ENCODE measurements around the gene BIK.

Gene BIK

DNA sequence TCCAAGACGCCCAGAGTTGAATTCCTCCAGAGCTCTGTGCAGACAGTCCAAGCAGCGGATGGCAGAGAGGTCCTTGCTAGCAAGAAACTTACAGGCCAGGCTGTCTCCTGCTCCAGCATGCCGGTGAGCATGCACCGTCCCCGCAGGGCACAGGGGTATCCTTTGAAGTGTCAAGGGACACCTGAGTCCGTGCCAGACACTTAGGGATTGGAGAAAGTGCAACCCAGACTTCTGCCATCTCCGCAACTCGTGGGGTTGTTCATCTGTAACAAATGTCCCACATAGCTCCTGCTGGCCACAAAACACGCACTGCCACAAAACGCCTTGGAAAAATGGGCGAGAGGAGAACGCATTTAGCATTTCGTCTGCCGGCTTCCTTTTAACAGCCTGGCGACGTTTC is 54.1 kb downstream of the BIK start:
- DNase-seq = no peak

DNA sequence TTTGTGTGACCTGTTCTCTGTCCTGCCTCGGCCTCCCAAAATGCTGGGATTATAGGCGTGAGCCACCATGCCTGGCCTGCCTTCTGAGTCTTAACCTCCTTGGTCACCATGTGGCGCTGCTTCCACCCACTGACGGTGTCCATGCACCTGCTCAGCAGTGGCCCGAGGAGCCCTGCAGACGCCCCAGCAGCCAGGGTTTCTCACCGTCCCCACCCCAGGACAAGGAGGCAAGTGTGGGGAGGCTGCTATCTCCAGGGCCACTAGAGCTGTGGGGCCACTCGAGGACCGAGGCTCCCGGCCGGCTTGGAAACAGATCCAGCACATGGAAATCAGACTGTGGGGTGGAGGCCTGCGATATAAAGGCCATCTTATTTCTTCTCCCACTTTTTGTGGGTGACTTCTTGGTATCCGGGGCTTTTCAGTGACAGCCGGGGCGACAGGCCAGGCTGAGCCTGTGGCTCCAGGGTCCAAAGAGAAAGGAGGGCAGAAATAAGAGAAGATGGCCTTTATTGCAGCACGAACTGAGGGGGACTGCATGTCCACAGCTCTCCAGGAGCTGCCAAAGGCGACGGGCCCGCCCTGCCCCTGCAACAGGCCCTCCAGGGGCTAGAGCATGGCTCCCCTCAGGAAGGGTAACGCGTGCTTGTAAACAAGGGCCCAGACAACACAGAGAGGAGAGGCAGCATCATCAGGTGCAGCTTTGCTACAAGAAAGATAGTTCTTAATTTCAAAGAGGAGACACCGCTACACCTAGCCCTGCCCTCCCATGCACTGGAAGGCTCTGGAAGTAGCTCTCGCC is 55.8 kb downstream of the BIK start:
- DNase-seq = no peak

DNA sequence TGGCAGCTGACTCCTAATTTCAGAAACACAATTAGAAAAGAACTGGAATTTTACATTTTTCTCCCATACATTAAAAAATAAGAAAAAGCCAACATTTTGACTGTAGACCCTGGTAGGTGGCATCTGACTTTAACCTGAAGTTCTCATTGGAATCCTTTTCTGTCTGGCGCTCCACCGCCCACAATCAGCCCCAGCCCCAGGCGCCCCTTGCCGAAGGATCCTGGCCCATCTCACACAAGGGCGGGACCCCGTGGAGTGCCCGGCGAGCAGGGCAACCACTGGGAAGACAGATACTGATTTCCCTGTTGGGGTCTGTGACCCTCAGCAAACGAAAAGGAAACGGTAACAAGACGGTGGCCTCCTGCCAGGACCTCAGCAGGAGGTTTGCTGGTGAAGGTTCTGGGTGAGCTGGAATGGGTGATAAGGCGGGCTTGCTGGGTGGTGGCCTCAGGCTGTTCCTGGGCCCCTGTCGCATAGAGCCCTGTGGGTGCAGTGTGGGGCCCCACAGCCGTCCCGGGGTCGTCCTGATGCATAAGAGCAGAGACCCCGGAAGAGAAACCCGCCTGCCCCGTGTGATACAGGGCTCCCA is 56.5 kb downstream of the BIK start:
- no peak for DNase-seq

DNA sequence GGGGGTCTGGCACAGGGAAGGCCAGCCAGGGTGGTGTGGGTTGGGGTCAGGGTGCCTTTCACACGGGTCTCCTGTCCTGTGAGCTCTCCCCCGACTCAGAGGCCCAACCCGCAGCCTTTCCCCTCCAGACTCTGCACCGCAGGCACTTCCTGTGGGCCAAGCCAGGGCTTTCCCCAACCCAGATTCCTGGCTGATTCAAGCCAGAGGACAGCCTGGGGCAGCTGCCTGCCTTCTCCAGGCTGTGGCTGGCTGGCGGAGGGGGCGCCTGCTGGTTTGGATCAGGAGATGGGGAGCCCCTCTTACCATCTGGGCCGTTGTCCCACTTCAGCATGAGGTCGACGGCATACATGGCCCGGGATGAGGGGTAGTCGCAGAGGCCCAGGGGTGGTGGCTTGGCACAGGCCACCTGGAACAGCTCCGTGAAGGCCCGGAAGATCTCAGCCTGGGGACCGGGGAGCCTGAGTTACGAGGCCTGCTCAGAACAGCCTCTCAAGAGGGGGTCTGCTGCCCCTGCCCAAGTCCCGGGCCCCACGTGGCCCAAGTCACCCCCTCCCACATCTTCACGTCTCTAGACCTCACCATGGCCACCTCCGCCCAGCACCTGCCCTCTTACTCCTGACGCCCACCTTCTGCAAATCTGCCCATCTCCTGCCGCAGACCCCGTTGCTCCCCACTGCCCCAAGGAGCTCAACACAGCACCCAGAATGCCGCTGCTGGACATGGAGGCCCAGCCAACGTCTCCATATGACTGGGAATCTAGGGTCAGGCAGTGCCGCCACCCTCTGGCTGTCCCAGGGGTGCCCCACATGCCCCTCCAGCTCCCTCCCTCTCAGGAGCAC is 58.1 kb downstream of the BIK start:
- no peak for DNase-seq

DNA sequence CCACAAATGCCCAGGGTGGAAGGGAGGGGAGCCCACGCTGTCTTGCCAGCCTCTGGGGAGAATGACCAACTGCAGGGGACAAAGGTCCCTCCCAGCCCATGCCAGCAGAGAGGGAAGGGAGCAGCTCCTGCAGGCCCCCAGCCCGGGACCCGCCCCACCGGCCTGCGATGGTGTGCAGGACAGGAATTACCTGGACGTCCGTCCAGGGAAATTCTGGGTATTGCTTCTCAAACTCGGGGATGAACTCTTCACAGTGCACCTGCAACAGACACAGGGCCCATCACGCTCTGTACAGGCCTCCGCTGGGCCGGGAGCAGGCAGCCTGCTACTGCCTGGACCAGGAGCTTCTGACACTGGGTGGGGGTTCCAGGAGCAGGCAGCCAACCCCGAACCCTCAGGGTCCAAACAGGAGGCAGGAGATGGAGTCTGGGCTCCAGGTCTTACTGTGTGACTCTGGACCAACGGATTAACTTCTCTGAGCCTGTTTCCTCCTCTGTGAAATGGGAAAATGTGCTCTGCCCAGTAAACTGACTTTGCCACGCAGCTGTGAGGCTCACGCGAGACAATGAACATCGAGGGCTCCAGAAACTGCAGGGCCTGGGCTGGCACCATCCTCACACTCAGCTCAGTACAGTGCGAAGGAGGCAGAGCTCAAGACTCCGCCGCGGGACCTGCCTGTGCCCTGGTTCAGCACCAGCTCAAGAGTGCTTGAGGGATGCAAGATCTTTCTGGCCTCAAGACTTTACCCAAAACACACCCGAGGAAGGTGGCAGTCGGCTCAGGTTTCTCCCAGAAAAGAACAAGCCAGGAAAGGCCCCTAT is 59.0 kb downstream of the BIK start:
- DNase-seq = no peak

DNA sequence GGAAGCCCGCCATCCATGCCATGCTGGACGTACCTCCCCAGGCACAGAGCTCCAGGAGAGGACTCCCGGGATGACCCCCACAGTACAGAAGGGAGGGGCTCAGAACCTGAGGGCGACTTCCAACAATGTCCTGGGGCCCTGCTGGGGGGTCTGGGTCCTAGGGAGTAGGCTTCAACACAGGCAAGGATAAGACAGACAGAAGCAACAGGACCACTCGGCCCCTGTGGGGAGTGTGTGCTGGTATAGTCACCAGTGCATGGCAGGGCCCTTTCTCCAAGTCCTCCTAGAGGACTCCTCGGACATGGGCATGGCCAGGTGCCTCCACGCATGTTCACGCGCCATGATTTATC is 59.6 kb downstream of the BIK start:
- DNase-seq = no peak

DNA sequence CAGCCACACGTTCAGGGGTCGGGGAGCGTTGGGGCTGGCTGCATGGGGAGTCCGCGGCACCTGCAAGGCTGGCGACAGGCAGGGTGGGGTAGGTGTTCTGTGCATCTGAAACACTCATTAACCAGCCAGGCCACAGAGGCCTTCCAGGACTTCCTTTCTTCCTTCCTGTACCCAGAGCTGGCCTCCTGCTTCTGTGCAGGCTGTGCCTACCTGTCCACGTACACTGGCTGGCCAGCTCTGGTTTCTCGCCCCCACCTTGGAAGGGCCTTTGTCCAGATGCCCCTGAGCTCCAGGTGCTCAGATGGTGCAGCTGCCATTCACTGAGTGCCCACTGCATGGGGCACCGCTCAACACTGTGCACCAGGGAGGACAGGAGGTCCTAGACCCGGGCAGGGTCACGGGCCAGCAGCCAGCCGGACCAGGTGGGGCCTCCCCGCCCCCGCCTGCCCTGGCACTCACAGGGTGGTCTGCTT is 60.5 kb downstream of the BIK start:
- no peak for DNase-seq

DNA sequence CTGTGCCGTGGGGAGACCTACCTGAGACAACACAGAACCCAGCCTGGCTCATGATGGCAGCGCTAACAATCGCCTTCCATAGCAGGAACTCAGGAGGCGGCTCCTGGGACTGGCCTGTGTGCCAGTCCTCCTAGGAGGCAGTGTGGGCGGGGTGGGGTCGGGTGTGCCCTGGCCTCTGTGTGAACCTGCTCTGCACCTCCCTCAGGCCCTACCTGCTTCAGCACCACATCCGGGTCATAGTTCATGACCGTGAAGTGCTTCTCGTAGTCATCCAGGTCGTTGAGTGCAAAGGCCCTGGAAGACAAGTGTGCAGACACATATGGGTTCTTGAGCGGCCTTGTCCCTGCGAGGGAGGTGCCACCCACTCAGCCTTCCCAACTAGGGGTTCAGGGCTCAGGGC is 61.1 kb downstream of the BIK start:
- no peak for DNase-seq

DNA sequence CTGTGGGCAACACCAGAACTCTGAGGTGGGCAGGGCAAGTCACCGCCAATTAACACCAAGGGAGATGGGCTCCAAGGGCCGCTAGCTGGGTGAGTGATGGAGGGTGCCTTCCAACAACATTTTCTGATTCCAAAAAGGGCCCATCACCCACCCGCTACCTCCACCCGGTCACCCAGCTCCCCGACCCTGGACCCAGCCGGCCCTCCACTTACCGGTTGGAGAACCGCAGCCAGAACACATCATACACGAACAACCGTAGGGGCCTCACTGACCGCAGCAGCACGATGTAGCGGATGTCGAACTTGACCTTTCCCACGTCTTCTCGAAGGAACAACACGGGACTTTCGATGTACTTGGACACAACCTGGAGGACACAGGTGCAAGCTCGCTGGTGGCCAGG is 61.6 kb downstream of the BIK start:
- no peak for DNase-seq

DNA sequence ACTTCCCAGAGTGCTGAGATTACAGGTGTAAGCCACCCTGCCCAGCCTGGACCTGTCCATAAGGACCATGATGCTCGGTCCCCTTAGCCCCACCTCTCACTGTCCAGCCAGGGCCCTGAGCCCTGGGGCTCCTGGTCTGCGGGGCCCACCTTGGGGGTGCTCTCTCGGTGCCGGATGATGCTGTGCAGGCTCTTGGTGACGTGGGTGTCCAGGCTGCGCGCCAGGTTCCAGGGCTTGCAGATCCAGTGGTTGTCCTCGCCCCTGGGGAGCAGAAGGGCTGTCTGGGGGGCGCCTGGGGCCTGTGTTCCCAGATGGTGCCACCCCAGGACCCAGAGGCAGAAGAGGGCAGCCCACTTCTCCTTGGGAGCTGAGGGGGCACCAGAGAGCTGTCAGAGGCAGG is 63.0 kb downstream of the BIK start:
- no peak for DNase-seq

DNA sequence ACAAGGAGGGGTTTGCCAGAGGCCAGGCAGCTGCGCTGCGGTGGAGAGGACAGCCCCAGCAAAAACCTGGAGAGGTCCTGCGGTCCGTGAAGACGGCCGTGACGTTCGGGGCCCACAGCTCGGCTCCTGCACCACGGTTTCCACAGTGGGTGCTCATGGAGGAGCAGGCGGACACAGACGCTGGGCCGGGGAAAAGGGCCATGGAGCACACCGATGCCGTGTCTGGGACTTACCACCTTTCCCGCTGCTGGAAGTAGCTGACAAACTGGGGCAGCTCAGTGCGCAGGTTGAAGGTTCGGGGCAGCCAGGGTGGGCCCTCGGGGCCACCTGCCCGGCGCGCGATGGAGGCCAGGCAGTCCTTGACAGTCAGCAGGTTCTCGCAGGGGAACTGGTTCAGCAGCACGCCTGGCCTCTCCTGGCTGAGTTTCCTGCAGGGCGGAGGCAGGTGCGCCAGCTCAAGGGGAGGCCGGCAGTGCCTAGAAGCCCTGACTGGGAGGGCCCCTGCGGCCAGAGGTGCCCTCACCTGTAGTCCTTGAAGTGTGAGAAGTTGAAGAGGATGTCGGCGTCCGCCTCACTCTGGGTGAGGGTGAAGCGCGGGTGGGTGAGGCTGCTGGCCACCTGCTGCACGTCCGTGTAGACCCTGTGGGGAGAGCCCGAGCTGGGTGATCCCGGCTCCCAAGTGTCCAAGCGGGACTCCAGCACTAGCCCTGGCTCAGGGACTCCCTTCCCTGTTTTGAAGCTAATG is 63.6 kb downstream of the BIK start:
- no peak for DNase-seq

DNA sequence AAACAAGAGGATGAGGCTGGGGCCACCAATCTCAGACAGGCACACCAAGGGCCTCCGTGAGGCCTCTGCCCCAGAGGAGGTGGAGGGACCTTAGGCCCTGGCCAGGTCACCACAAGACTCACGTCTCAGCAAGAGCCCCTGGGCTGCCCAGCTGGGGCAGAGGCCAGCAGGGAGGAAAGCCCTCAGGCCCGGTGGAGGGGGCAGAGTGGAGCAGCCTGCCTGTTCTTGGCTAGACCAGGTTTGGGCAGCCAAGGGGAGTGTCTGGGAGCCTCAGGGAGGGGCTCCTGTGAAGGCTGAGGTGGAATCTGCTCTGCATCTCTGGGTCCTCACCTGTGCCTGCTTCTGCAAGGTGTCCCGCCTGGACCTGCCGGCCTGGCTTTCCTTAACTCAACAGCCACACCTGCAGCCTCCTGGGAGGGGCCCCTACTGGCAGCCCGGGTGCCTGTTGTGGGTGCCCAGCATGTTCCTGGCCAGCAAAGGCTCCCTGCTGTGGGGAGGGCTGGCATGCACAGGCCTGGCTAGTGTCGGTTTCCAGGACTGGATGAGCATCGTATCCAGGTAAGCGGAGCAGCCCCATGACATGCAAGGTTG is 64.5 kb downstream of the BIK start:
- no peak for DNase-seq

DNA sequence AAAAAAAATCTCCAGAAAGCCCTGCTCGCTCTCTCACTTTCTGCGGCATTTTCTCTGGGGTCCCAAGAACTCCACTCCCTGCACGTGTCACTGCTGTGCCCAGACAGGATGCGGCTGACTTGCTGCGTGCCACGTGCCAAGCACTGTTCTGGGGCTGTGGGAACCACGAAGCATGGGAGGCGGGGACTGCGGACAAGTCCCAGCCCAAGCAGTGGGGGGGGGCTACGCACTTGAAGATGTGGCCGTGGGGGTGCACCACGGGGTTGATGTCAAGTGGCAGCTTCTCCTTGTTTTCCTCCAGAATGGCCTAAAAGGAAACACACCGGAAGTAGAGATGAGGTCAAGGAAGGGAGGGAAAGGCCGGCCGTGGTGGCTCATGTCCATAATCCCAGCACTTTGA is 65.5 kb downstream of the BIK start:
- DNase-seq = no peak

DNA sequence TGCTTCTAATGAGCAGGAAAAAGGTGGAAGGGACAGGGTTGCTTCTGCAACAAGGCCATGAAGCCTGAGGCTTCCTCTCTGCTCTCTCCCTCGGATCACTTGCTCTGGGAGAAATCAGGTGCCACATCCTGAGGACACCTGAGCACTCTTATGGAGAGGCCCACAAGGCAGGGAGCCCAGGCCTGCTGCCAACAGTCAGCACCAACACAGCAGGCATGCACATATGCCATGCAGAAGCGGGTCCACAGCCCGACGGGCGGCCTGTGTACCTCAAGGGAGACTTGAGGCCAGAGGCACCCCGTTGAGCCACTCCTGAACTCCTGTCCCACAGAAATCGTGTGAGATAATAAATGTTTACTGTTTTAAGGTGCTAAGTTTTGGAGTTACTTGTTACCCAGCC is 66.9 kb downstream of the BIK start:
- no peak for DNase-seq

All from DMS 273 treated with DMSO at 0.1 percent for 48 hours (cell line).